A673 (cell line): ENCODE results near the gene BCS1L.

Experiments used
- CTCF ChIP-seq: fragments of 300-800, 200-600 bp; sonication (generic); conservative IDR thresholded peaks from 2 replicates; pipeline ENCODE4 v1.5.1; 2017; ENCODE audit warnings: low read depth, mild to moderate bottlenecking, antibody characterized with exemption, low read length, moderate library complexity, mixed read lengths
- EZH2 ChIP-seq: fragments of 200-600 bp; sonication (generic); IDR thresholded peaks from 2 replicates; pipeline ENCODE4 v1.6.1; 2017; ENCODE audit warnings: borderline replicate concordance, low read depth, mild to moderate bottlenecking, mixed read lengths, antibody characterized with exemption, low read length; ENCODE audit not compliant: poor library complexity, severe bottlenecking

DNA sequence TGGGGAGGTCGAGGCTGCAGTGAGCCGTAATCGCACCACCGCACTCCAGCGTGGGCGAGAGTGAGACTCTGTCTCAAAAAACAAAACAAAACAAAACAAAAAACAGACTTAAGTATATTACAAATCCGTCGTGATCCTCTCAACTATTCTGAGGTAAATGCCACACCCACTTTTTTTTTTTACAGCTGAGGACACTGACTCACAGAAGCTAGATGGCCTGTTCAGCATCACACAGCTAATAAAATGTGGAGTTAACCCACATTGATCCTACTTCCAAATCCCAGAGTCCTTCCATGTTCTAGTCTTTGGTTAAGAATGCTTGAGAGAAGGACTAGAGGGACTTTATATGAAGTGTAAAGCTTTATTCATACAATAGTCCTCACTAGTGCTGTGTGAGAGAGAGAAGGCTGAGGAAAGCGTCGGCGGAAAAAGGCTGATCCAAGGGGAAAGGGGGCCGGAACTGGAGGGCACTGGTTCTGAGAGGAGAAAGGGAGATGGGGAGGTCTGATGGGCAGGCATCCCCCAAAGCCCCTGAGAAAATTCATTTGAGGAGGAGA lies 11.7 kb downstream of the BCS1L start:
- no peak for TF ChIP-seq CTCF
- TF ChIP-seq EZH2: no peak
